CD4-positive, CD25-positive, alpha-beta regulatory T cell (primary cell): Measurements from ENCODE around the gene REXO1. TPM values are rescaled to one million over a fixed set of nuclear protein-coding genes. Genes with fewer than 3 reads are reported as not detected.
"Not testable (repeated sequence)": the region's sequence is repeated elsewhere in the genome, so short reads cannot be mapped to it uniquely, and the experiment has no call there.

Source experiments
- ATAC-seq, 2 donors: fragments of 150-1000 bp; cut with Tn5 transposase; one replicate each; pipeline ENCODE4 v1.10.0; 2021; ENCODE audit warnings: low read depth in 2 of 2, moderate number of reproducible peaks in 2 of 2, moderate library complexity in 1 of 2
- DNase-seq, 3 donors: peaks; one replicate each; pipeline versions ENCODE4 v3.0.0 to v3.0.0-alpha.2; 2012 to 2022; ENCODE audit warnings: mixed read lengths in 1 of 3
- H3K27ac ChIP-seq: one replicate; pipeline ENCODE4 v1.7.0; 2013; ENCODE audit warnings: mild to moderate bottlenecking, low read length; ENCODE audit not compliant: insufficient read depth, poor library complexity, severe bottlenecking
- H3K27me3 ChIP-seq: one replicate; pipeline ENCODE4 v1.7.0; 2013; ENCODE audit warnings: low read length; ENCODE audit not compliant: control insufficient read depth, insufficient read depth
- H3K36me3 ChIP-seq: one replicate; pipeline ENCODE4 v1.7.0; 2013; ENCODE audit warnings: mild to moderate bottlenecking, low read length, moderate library complexity; ENCODE audit not compliant: control insufficient read depth, insufficient read depth
- H3K4me1 ChIP-seq: 2 replicates; pipeline ENCODE4 v1.7.0; 2013; ENCODE audit warnings: mild to moderate bottlenecking, low read length; ENCODE audit not compliant: insufficient read depth, control insufficient read depth, poor library complexity, severe bottlenecking
- H3K4me3 ChIP-seq: one replicate; pipeline ENCODE4 v1.7.0; 2013; ENCODE audit warnings: low read depth, mild to moderate bottlenecking, low read length, moderate library complexity
- H3K9me3 ChIP-seq, 2 experiments: 1 replicate in 1 of 2; 2 replicates in 1 of 2; pipeline ENCODE4 v1.7.0; 2013; ENCODE audit warnings: low read length in 2 of 2, mild to moderate bottlenecking in 1 of 2, moderate library complexity in 1 of 2; ENCODE audit not compliant: control insufficient read depth in 2 of 2
- H3K27ac Mint-ChIP-seq, 3 donors: one replicate each; pipeline ENCODE4 v1.8.0; 2020 to 2022; ENCODE audit warnings: mild to moderate bottlenecking in 3 of 3, mixed read lengths in 3 of 3, moderate library complexity in 2 of 3
- H3K27me3 Mint-ChIP-seq: one replicate; pipeline ENCODE4 v1.8.0; 2022; ENCODE audit warnings: mild to moderate bottlenecking, mixed read lengths
- H3K36me3 Mint-ChIP-seq: one replicate; pipeline ENCODE4 v1.8.0; 2020; ENCODE audit warnings: mixed read lengths
- H3K4me1 Mint-ChIP-seq, 4 donors: one replicate each; pipeline ENCODE4 v1.8.0; 2020 to 2022; ENCODE audit warnings: mixed read lengths in 4 of 4, mild to moderate bottlenecking in 1 of 4
- H3K4me3 Mint-ChIP-seq, 4 donors: one replicate each; pipeline ENCODE4 v1.8.0; 2020 to 2022; ENCODE audit warnings: mild to moderate bottlenecking in 4 of 4, mixed read lengths in 4 of 4, moderate library complexity in 3 of 4
- H3K9me3 Mint-ChIP-seq, 7 donors: one replicate each; pipeline ENCODE4 v1.8.0; 2020 to 2022; ENCODE audit warnings: mixed read lengths in 7 of 7, mild to moderate bottlenecking in 3 of 7, moderate library complexity in 2 of 7
- polyA plus RNA-seq, 4 donors: library from polyadenylated mRNA; unstranded; fragments of 300-500 nt; fragmentation: Illumina TruSeq; gene quantifications; one replicate each; pipeline ENCODE4 v1.2.3, GENCODE V29; 2021
- total RNA-seq: library from RNA; stranded (reverse); gene quantifications from one replicate; pipeline ENCODE4 v1.2.3, GENCODE V29; 2022

REXO1 gene, protein sequence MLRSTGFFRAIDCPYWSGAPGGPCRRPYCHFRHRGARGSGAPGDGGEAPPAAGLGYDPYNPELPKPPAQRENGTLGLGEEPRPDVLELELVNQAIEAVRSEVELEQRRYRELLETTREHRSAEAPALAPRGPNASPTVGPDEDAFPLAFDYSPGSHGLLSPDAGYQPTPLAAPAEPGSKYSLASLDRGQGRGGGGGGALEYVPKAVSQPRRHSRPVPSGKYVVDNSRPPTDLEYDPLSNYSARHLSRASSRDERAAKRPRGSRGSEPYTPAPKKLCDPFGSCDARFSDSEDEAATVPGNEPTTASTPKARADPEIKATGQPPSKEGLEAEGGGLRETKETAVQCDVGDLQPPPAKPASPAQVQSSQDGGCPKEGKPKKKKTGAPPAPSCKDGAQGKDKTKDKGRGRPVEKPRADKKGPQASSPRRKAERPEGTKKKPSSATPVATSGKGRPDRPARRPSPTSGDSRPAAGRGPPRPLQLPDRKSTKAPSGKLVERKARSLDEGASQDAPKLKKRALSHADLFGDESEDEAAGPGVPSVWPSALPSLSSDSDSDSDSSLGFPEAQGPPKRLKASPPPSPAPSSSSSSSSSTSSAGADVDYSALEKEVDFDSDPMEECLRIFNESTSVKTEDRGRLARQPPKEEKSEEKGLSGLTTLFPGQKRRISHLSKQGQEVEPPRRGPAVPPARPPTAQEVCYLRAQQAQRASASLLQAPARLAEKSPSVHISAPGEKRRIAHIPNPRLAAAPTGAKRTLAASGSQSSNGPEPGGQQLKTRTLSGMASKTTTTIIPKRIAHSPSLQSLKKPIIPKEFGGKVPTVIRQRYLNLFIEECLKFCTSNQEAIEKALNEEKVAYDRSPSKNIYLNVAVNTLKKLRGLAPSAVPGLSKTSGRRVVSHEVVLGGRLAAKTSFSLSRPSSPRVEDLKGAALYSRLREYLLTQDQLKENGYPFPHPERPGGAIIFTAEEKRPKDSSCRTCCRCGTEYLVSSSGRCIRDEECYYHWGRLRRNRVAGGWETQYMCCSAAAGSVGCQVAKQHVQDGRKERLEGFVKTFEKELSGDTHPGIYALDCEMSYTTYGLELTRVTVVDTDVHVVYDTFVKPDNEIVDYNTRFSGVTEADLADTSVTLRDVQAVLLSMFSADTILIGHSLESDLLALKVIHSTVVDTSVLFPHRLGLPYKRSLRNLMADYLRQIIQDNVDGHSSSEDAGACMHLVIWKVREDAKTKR
- total RNA-seq = 103 TPM
- polyA plus RNA-seq = 1 to 10 TPM; 2.5 to 5.5 (median 3.6) TPM

DNA sequence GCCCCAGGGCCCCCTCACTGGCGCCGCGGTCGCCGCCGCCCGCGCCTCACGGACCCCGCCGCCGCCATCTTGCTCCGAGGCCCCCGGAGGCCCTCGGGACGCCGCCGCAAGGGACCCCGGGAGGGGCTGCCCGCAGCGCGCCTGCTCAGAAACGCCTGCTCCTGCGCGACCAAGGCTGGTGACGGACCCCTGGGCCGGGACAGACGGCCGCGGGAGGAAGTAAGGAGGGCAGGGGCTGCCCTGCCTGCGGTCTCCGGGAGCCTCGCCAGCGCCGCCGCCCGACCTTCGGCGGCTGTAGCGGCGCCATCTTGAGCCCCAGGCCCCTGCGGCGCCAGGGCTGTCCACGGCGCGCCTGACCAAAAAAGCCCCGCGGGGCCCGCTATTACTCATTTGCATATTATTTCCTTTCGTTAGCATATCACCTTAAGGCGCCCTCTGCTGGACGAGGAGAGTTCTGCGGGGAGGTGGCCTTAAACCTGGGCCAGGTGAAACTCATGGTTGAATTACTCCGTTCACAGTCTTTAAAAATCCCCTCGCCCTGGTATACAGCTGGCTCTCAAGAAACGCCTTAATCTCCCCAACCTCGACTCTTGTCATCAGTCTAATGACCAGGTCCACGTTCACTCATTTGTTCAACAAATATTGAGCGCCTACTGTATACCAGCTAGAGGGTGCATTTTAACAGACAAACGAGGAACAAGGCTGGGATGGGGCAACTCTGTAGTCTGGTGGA is at the start of gene REXO1:
REXO1 (minus strand) TSS at position 85 of the 733 bp plus-strand sequence. CDS start 125 bp downstream, outside the sequence.
- peaks cover 4% of the 10 kb centered on the region for H3K27me3 Mint-ChIP-seq
- peak; percentile 96 to 99 (median 97) for DNase-seq
- peaks cover 73% of the 10 kb centered on the region for H3K4me1 ChIP-seq

DNA sequence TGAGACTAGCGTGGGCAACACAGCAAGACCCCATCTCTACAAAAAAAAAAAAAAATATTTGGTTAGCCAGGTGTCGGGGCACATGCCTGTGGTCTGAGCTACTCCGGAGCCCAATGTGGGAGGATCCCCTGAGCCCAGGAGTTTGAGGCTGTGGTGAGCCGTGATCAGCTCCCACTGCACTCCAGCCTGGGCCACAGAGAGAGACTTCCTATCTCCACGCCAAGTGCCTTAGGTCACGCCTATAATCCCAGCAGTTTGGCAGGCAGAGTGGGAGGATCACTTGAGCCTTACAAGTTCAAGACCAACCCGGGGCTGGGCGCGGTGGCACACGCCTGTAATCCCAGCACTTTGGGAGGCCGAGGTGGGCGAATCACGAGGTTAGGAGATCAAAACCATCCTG is 48.2 kb upstream of the REXO1 start:
- H3K4me1 ChIP-seq = peaks cover 37% of the 10 kb centered on the region
- H3K27ac ChIP-seq = no peak overlapping the region
- Mint-ChIP-seq H3K27ac (peak overlapping the region in 1 of 3 donors; percentile 65), H3K4me1 (peaks cover 0 to 45% (median 16%) of the 10 kb centered on the region in 4 donors), H3K4me3 (peak overlapping the region in 3 of 4 donors; percentile 86 to 90 (median 87)), H3K27me3 (no peaks in the 10 kb centered on the region), H3K36me3 (no peaks in the 10 kb centered on the region), H3K9me3 (no peaks in the 10 kb centered on the region)
- no peak overlapping the region for H3K4me3 ChIP-seq
- H3K36me3 ChIP-seq = no peaks in the 10 kb centered on the region
- DNase-seq (no peak), ATAC-seq (no peak)
- H3K9me3 ChIP-seq = no peaks in the 10 kb centered on the region
- no peaks in the 10 kb centered on the region for H3K27me3 ChIP-seq

More for the DNA sequence above, at the start of gene REXO1:
- Mint-ChIP-seq H3K4me1 (peaks cover 0 to 72% (median 26%) of the 10 kb centered on the region in 4 donors), H3K9me3 (no peaks in the 10 kb centered on the region), H3K4me3 (peak within 1 kb of the TSS; percentile 89 to 93 (median 92)), H3K36me3 (peaks cover 9% of the 10 kb centered on the region), H3K27ac (peak within 1 kb of the TSS; percentile 81 to 94 (median 90))
- Histone ChIP-seq H3K9me3 (no peaks in the 10 kb centered on the region), H3K36me3 (peaks cover 6% of the 10 kb centered on the region), H3K27ac (peak within 1 kb of the TSS; percentile 96), H3K4me3 (peak within 1 kb of the TSS; percentile 90), H3K27me3 (no peaks in the 10 kb centered on the region)
- peak; percentile 79 to 85 for ATAC-seq

DNA sequence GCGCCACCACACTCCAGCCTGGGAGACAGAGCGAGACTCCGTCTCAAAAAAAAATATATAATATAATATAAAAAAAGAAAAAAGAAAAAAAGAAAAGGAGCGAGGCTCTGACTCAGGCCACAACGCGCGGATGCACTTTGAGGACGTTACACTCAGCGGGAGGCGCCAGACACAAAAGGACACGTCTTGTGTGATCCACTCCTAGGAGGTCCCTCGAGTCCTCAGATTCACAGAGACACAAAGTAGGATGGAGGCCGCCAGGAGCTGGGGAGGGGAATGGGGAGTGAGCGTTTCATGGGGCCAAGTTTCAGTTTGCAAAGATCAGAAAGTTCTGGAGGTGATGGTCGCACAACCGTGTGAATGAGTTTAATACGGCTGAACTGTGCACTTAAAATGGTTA is 45.5 kb upstream of the REXO1 start:
- H3K27ac ChIP-seq = no peak overlapping the region
- H3K36me3 ChIP-seq = no peaks in the 10 kb centered on the region
- H3K9me3 ChIP-seq = no peaks in the 10 kb centered on the region
- Mint-ChIP-seq H3K27ac (no peak overlapping the region), H3K9me3 (no peaks in the 10 kb centered on the region), H3K27me3 (no peaks in the 10 kb centered on the region), H3K4me3 (peak overlapping the region in 1 of 4 donors; percentile 72), H3K4me1 (peaks cover 0 to 45% (median 16%) of the 10 kb centered on the region in 4 donors), H3K36me3 (no peaks in the 10 kb centered on the region)
- H3K4me3 ChIP-seq = no peak overlapping the region
- peaks cover 37% of the 10 kb centered on the region for H3K4me1 ChIP-seq
- H3K27me3 ChIP-seq = no peaks in the 10 kb centered on the region
- DNase-seq (no peak), ATAC-seq (no peak)

DNA sequence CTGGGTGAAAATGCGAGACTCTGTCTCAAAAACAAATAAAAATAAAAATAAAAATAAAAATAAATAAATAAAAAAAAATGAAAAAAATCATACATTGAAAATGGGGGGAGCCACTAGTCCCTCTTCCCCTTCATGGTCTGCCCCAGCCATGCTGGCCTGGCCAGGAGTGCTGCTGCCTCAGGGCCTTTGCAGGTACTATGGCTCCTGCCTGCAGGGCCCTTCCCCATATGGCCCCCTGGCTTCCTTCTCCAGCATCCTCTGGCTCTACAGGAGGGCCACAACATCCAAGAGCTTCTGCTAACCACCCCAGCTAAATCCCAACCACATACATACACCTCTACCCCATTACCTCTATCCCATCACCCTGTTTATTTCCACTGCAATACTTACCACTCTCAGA is 41.6 kb upstream of the REXO1 start:
- Mint-ChIP-seq H3K4me3 (peak overlapping the region in 1 of 4 donors; percentile 1), H3K27me3 (no peaks in the 10 kb centered on the region), H3K4me1 (peaks cover 0 to 18% (median 6%) of the 10 kb centered on the region in 4 donors), H3K36me3 (no peaks in the 10 kb centered on the region), H3K9me3 (no peaks in the 10 kb centered on the region), H3K27ac (no peak overlapping the region)
- Histone ChIP-seq H3K4me1 (peaks cover 5% of the 10 kb centered on the region), H3K9me3 (no peaks in the 10 kb centered on the region), H3K36me3 (no peaks in the 10 kb centered on the region), H3K27ac (no peak overlapping the region), H3K27me3 (no peaks in the 10 kb centered on the region), H3K4me3 (no peak overlapping the region)
- DNase-seq = no peak
- ATAC-seq = no peak

DNA sequence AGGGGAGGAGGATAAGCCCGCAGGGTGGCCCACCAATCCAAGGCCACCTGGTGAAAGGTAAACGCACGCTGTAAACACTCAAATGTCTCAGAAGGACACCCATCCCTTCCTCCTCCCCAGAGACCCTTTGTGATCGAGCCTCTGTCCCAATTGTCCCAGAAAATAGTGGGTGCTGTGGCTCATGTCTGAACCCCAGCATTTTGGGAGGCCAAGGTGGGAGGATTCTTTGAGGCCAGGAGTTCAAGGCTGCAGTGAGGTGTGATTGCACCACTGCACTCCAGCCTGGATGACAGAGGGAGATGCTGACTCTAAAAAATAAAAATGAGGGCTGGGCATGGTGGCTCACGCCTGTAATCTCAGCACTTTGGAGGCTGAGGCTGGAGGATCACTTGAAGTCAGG is 40.1 kb upstream of the REXO1 start:
- H3K27me3 ChIP-seq = no peaks in the 10 kb centered on the region
- no peak overlapping the region for H3K27ac Mint-ChIP-seq
- H3K36me3 Mint-ChIP-seq = peaks cover 10% of the 10 kb centered on the region
- H3K4me3 Mint-ChIP-seq = peak overlapping the region in 1 of 4 donors; percentile 22
- no peak for DNase-seq
- no peak overlapping the region for H3K4me3 ChIP-seq
- H3K27ac ChIP-seq = no peak overlapping the region
- no peaks in the 10 kb centered on the region for H3K27me3 Mint-ChIP-seq
- no peak for ATAC-seq
- no peaks in the 10 kb centered on the region for H3K36me3 ChIP-seq
- no peaks in the 10 kb centered on the region for H3K9me3 Mint-ChIP-seq
- H3K9me3 ChIP-seq = no peaks in the 10 kb centered on the region
- peaks cover 15% of the 10 kb centered on the region for H3K4me1 ChIP-seq
- peaks cover 0 to 22% (median 15%) of the 10 kb centered on the region in 4 donors for H3K4me1 Mint-ChIP-seq

DNA sequence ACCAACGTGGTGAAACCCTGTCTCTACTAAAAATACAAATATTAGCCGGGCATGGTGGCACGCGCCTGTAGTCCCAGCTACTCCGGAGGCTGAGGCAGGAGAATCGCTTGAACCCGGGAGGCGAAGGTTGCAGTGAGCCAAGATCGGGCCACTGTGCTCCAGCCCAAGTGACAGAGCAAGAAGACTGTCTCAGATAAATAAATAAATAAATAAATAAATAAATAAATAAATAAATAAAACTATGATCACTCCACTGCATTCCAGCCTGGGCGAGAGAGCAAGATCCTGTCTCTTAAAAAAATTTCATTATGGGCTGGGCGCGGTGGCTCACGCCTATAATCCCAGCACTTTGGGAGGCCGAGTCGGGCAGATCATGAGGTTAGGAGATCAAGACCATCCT is 38.1 kb upstream of the REXO1 start:
- not testable (repeated sequence) for H3K9me3 Mint-ChIP-seq, H3K27me3 Mint-ChIP-seq, ATAC-seq, H3K27ac ChIP-seq, H3K27me3 ChIP-seq, H3K36me3 ChIP-seq, H3K9me3 ChIP-seq, H3K4me3 ChIP-seq, DNase-seq
- peak overlapping the region in 1 of 3 donors; percentile 76 for H3K27ac Mint-ChIP-seq
- H3K4me3 Mint-ChIP-seq = peak overlapping the region in 1 of 4 donors; percentile 41
- H3K4me1 ChIP-seq = peaks cover 33% of the 10 kb centered on the region
- H3K4me1 Mint-ChIP-seq = peaks cover 0 to 36% (median 23%) of the 10 kb centered on the region in 4 donors
- H3K36me3 Mint-ChIP-seq = peaks cover 15% of the 10 kb centered on the region
